Nucleus accumbens (tissue), 56 donors: ENCODE data around the gene HBA1.
"Not testable (repeated sequence)": the region's sequence is repeated elsewhere in the genome, so short reads cannot be mapped to it uniquely, and the experiment has no call there.

Source experiments
- DNase-seq, 56 donors: peaks; one replicate each; lab custom pipeline; 2025; lab: John Stamatoyannopoulos, UW

Gene HBA1

DNA sequence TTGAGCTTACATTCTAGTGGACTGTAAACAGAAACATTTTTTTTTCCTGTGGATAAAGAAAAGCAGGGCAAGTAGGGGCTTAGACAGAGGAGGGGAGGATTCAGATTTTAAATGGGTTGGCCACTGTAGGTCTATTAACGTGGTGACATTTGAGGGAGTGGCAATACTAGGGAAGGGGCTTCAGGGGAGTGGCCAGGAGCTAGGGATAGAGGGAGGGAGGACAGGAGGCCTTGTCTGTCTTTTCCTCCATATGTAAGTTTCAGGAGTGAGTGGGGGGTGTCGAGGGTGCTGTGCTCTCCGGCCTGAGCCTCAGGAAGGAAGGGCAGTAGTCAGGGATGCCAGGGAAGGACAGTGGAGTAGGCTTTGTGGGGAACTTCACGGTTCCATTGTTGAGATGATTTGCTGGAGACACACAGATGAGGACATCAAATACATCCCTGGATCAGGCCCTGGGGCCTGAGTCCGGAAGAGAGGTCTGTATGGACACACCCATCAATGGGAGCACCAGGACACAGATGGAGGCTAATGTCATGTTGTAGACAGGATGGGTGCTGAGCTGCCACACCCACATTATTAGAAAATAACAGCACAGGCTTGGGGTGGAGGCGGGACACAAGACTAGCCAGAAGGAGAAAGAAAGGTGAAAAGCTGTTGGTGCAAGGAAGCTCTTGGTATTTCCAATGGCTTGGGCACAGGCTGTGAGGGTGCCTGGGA, 17.2 kb upstream of the HBA1 start:
- DNase-seq: no peak

DNA sequence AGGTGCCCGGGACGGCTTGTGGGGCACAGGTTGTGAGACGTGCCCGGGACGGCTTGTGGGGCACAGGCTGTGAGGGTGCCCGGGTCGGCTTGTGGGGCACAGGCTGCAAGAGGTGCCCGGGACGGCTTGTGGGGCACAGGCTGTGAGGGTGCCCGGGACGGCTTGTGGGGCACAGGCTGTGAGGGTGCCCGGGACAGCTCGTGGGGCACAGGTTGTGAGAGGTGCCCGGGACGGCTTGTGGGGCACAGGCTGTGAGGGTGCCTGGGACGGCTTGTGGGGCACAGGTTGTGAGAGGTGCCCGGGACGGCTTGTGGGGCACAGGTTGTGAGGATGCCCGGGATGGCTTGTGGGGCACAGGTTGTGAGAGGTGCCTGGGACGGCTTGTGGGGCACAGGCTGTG, 16.2 kb upstream of the HBA1 start:
- DNase-seq: not testable (repeated sequence)

DNA sequence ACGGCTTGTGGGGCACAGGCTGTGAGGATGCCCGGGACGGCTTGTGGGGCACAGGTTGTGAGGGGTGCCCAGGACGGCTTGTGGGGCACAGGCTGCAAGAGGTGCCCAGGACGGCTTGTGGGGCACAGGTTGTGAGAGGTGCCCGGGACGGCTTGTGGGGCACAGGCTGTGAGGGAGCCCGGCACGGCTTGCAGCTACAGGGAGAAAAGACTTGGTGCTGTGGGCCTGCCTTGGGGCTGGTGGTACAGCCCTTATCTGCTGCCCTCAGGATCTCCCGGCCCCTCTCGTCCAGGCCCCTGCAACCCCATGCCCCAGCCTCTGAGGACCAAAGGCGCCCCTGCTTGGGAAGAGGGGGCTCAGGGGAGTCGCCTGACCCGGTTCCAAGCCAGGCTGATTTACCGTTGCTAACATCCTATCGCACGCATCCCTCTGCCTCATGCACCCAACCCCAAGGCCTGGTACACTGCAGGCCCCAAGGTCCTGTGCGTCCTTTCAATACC, 15.7 kb upstream of the HBA1 start:
- DNase-seq: no peak

DNA sequence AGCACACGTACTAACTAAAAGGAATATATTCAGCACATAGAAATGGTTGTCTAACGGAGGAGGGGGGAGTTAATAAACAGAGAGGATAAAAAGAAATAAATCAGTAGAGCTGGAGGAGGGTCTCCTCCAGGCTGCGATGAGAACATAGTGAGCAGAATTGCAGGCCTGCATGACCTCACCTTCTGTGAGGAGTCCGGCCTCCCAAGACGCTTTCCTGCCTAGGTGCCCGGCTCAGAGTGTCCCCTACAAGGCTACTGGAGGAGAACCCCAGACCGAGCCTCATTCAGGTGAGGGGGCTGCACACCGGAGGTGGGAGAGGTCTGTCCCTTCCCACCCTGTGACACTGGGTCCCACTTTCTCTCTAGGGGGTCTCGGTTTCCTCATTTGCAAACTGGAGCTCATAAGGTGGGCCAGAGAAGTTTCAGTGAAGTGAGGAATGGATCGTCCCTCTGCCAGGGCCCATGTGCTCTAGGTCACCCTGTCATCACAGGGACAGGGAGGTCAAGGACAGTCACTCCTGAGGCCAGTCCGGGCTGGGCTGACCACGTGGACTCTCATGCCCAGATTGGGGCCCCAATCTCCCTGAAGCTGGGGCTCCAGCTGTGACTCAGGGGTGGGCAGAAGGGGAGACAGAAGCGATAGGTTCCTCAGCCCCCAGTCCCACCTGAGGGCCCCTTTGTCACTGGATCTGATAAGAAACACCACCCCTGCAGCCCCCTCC, 14.0 kb upstream of the HBA1 start:
- DNase-seq: no peak

DNA sequence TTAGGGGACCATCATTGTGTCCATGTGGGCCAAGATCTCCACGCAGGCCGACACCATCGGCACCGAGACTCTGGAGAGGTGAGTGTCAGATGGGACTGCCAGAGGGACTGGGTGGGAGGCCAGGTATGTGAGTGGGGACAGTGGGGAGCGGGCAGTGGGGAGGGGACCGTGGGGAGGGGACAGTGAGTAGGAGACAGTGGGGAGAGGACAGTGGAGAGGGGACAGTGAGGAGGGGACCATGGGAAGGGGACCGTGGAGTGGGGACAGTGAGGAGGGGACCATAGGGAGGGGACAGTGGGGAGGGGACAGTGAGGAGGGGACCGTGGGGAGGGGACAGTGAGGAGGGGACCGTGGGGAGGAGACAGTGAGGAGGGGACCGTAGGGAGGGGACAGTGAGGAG, 13.3 kb upstream of the HBA1 start:
- not testable (repeated sequence) for DNase-seq

DNA sequence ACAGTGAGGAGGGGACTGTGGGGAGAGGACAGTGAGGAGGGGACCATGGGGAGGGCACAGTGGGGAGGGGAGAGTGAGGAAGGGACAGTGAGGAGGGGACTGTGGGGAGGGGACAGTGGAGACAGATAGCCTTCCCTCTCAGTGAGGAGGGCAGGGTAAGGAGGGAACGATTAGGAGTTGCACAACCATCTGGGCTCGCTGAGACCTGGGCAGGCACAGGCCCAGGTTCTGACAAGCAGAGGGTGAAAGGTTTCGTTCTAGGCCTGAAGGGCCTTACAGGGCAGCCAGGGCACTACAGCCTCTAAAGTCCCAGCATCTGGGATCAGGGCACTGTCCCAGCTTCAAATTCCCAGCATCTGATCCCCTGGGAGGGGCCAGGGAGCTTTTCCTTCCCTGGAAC, 12.8 kb upstream of the HBA1 start:
- DNase-seq: not testable (repeated sequence)

DNA sequence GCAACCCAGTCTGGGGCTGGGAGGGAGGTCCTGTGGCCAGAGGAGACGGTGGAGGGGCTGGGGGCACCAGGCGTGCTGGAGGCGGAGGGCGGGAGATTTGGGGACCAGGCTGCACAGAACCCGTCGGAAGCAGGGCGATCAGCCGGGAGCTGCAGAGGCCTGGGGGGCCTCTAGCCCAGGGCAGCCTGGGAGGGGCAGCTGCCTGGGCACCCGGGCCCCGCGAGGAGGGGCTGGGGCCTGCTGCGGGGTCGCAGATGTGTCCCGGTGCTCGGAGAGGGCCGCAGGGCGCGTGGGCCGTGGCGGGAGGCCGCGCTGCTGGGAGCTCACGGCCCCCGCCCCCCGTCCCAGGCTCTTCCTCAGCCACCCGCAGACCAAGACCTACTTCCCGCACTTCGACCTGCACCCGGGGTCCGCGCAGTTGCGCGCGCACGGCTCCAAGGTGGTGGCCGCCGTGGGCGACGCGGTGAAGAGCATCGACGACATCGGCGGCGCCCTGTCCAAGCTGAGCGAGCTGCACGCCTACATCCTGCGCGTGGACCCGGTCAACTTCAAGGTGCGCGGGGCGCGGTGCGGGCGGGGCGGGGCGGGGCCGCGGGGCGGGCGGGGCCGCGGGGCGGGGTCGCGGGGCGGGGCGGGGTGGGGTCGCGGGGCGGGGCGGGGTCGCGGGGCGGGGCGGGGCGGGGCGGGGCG, 12.2 kb upstream of the HBA1 start:
- not testable (repeated sequence) for DNase-seq

DNA sequence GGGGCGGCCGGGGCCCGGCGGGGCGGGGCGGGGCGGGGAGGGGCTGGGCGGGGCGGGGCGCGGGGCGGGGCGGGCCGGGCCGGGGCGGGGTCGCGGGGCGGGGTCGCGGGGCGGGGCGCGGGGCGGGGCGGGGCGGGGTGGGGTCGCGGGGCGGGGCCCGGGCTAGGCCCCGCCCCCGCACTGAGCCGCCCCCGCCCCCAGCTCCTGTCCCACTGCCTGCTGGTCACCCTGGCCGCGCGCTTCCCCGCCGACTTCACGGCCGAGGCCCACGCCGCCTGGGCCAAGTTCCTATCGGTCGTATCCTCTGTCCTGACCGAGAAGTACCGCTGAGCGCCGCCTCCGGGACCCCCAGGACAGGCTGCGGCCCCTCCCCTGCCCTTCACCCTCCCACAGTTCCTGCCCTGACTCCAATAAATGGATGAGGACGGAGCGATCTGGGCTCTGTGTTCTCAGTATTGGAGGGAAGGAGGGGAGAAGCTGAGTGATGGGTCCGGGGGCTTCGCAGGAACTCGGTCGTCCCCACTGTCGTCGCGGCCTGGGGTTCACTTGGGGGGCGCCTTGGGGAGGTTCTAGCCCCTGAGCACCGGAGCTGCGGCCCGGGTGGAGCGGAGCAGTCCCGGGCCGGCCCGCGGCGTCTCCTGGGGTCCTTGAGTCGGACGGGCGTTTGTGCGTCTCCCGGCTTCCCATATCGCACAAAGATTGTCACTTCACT, 11.5 kb upstream of the HBA1 start:
- DNase-seq: no peak

DNA sequence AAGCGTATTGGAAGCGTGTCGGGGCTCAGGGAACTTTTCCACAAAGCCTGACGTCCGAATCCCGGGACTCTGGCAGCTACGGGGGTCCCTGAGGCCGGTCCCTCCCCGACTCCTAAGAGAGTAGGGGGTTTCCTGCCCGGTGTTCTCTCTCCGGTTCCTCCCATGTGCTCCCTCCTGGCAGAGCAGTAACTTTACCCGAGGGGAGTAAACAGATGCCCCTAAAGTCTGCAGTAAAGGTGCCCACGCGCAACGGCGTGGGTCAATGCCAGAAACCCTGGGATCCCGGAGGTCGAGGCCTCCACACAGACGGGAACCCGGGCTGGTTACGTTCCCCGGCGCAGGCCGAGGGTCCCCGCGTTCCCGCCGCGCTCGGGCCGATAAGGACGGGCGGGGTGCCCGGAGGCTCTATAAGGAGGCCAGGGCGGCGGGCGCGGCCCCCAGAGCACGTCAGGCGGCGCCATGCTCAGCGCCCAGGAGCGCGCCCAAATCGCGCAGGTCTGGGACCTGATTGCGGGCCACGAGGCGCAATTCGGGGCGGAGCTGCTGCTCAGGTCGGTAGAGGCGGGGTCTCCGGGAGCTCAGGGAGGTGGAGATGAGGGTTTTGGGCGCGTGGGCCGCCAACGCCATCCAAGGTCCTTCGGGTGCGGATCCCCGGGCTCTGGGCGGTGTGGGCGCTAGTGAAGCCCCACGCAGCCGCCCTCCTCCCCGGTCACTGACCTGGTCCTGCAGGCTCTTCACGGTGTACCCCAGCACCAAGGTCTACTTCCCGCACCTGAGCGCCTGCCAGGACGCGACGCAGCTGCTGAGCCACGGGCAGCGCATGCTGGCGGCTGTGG, 10.7 kb upstream of the HBA1 start, which contains the start of gene HBM:
HBM (plus strand) TSS at position 440 of the 836 bp plus-strand sequence; CDS start at position 460, 20 bp downstream.
- DNase-seq: peak in 1 of 56 donors; percentile 48

DNA sequence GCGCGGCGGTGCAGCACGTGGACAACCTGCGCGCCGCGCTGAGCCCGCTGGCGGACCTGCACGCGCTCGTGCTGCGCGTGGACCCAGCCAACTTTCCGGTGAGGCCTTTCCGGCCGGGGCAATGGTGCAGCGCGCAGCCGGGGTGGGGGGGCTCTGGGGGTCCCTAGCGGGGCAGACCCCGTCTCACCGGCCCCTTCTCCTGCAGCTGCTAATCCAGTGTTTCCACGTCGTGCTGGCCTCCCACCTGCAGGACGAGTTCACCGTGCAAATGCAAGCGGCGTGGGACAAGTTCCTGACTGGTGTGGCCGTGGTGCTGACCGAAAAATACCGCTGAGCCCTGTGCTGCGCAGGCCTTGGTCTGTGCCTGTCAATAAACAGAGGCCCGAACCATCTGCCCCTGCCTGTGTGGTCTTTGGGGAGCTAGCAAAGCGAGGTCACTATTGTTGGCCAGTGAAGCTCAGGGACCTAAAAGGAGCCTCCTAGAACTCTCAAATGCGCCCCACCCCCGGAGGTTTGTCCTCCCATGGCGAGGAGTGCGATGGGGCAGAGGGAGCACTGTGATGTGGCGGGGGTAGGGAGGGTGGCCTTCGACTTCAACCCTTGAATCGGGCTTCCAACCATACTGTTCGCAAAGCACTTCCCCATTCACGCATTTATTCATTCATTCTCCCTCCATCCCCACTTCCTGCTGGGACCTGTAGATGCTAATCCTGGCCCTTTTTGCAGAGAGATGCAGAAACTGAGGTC, 9.9 kb upstream of the HBA1 start:
- DNase-seq: no peak

DNA sequence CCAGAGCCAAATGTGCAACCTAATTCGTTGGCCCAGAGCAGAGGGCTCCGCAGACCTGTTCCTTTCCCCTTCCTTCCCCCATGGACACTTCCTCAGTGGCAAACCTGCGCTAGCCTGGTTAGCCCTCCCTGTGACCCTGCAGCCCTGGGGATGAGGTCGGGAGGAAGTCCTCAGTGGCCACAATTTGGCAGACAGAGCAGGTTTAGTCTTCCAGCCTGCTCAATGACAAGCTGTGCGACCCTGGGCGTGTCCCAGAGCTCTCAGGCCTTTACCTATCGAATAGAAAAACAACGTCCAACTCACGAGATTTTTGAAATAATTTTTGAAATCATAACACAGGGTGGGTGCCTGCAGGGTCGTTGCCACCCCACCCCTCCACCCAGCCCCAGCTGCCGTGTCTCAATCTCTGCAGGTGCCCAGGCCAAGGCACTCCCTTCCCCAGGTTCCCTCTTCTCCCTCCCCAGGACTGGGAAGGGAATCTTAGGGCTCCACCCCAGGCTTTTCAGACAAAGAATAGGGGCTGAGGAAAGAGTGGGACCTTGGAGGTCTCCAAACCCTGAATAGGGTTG, 9.3 kb upstream of the HBA1 start:
- no peak for DNase-seq

DNA sequence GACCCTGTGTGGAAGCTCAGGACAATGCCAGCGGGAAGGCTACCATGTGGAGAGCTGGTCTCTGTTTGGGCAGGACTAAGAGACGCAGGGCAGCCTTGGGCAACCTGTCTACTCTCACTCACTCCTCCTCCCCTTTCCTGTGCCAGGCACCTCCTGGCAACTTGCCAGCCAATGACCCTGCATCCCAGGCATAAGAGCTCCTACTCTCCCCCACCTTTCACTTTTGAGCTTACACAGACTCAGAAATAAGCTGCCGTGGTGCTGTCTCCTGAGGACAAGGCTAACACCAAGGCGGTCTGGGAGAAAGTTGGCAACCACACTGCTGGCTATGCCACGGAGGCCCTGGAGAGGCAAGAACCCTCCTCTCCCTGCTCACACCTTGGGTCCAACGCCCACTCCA, 8.1 kb upstream of the HBA1 start:
- DNase-seq: no peak

DNA sequence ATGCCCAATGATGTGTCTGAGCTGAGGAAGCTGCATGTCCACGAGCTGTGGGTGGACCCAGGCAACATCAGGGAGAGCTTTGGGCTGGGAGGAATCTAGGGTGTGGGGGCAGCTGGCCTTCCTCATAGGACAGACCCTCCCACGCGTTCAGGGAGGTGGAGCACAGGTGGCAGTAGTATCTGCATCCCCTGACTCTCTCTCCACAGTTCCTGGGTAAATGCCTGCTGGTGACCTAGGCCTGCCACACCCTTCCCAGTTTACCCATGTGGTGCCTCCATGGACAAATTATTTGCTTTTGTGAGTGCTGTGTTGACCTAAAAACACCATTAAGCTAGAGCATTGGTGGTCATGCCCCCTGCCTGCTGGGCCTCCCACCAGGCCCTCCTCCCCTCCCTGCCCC, 7.5 kb upstream of the HBA1 start:
- peak in 1 of 56 donors; percentile 6 for DNase-seq

DNA sequence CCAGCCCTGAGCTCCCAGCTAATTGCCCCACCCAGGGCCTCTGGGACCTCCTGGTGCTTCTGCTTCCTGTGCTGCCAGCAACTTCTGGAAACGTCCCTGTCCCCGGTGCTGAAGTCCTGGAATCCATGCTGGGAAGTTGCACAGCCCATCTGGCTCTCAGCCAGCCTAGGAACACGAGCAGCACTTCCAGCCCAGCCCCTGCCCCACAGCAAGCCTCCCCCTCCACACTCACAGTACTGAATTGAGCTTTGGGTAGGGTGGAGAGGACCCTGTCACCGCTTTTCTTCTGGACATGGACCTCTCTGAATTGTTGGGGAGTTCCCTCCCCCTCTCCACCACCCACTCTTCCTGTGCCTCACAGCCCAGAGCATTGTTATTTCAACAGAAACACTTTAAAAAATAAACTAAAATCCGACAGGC, 6.4 kb upstream of the HBA1 start:
- DNase-seq: peak in 1 of 56 donors; percentile 4

DNA sequence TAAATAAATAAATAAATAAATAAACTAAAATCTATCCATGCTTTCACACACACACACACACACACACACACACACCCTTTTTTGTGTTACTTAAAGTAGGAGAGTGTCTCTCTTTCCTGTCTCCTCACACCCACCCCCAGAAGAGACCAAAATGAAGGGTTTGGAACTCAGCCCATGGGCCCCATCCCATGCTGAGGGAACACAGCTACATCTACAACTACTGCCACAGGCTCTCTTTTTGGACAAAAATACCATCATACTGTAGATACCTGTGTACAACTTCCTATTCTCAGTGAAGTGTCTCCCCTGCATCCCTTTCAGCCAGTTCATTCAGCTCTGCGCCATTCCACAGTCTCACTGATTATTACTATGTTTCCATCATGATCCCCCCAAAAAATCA, 5.7 kb upstream of the HBA1 start:
- DNase-seq: no peak

DNA sequence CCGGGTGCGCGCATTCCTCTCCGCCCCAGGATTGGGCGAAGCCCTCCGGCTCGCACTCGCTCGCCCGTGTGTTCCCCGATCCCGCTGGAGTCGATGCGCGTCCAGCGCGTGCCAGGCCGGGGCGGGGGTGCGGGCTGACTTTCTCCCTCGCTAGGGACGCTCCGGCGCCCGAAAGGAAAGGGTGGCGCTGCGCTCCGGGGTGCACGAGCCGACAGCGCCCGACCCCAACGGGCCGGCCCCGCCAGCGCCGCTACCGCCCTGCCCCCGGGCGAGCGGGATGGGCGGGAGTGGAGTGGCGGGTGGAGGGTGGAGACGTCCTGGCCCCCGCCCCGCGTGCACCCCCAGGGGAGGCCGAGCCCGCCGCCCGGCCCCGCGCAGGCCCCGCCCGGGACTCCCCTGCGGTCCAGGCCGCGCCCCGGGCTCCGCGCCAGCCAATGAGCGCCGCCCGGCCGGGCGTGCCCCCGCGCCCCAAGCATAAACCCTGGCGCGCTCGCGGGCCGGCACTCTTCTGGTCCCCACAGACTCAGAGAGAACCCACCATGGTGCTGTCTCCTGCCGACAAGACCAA, 4.0 kb upstream of the HBA1 start, which contains the start of gene HBA2:
HBA2 (plus strand) TSS at position 503 of the 568 bp plus-strand sequence; CDS start at position 540, 37 bp downstream.
- DNase-seq: not testable (repeated sequence)

DNA sequence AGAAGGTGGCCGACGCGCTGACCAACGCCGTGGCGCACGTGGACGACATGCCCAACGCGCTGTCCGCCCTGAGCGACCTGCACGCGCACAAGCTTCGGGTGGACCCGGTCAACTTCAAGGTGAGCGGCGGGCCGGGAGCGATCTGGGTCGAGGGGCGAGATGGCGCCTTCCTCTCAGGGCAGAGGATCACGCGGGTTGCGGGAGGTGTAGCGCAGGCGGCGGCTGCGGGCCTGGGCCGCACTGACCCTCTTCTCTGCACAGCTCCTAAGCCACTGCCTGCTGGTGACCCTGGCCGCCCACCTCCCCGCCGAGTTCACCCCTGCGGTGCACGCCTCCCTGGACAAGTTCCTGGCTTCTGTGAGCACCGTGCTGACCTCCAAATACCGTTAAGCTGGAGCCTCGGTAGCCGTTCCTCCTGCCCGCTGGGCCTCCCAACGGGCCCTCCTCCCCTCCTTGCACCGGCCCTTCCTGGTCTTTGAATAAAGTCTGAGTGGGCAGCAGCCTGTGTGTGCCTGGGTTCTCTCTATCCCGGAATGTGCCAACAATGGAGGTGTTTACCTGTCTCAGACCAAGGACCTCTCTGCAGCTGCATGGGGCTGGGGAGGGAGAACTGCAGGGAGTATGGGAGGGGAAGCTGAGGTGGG, 3.1 kb upstream of the HBA1 start:
- not testable (repeated sequence) for DNase-seq
